AG09319 (cell line): ENCODE results near the gene MLIP.
"Not testable (repeated sequence)": the region's sequence is repeated elsewhere in the genome, so short reads cannot be mapped to it uniquely, and the experiment has no call there.

Experiments
- DNase-seq: peaks from one replicate; pipeline ENCODE4 v3.0.0-alpha.2; 2010; ENCODE audit warnings: low read depth; ENCODE audit errors: extremely low read depth
- CTCF ChIP-seq: IDR thresholded peaks from 2 replicates; pipeline ENCODE4 v1.5.1; 2011; ENCODE audit warnings: low read depth, mild to moderate bottlenecking, inconsistent platforms, low read length, moderate library complexity

The MLIP gene

GRCh38 chr6:54195637-54196036 is 84.4 kb downstream of the MLIP start:
- no peak for DNase-seq
- TF ChIP-seq CTCF = no peak

- no peak for TF ChIP-seq CTCF
- no peak for DNase-seq
Observed at GRCh38 chr6:54196905-54197304, 85.7 kb downstream of the MLIP start.

DNA sequence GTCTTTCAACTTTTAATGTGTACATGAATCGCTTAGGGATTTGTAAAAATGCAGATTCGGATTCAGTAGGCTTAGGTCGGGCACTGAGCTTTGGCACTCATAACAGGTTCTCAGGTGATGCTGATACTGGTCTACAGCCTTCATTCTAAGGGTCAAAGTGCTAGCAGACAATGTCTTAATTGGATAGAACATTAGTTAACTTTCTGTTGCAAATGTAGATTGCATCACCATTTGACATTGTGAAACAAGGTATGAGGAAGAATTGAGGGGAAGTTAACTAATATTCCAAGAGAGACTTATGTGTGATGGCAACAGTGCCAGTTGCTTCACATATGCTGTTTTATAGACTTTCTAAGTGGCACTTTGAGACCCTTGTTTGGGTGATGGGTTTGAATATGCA is 86.9 kb downstream of the MLIP start:
- DNase-seq = no peak
- no peak for TF ChIP-seq CTCF

- DNase-seq = not testable (repeated sequence)
Observed at GRCh38 chr6:54203474-54204035, 92.3 kb downstream of the MLIP start.

GRCh38 chr6:54204921-54205591 is 93.8 kb downstream of the MLIP start:
- no peak for TF ChIP-seq CTCF
- DNase-seq = no peak

GRCh38 chr6:54206510-54206909 is 95.3 kb downstream of the MLIP start:
- DNase-seq = no peak
- no peak for TF ChIP-seq CTCF

DNA sequence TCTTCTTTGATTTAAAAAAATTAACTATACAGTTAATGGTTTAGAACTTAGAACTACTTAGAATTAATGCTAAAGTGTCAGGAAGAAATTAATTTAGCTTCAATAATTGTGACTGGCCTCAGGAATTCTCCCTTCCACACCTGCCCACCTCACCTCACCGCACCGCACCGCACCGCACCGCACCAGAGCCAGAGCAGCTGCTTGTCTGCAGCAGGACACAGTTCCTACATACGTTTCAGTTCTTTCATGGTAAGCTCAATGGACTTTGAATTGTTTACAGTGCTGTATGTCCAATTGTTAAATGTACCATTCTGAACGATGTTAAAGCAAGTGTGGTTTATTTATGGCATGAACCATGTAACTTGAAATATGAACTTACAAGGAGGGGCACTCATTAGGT is 98.7 kb downstream of the MLIP start:
- DNase-seq = not testable (repeated sequence)

DNA sequence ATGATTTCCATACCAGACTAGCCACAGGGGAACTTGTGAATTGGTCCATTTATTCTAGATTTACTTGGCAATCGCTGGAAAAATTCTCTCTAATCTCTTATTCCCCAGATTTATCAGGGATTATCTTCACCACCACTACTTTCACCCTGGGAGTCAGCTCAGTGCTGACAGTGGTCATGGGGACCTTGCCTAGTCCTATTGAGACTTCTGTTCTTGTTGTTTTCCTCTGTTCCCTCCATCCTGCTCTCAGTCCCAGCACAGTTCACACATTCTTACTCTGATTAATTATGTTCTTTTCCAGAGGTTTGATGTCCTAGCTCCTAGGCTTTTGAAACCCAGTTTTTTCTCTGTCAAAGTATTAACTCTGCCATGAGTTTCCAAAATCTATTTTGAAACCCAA is 103.0 kb downstream of the MLIP start:
- no peak for DNase-seq
- TF ChIP-seq CTCF = no peak
